ENCODE data around the gene SCARB1. TPM values are rescaled to one million over a fixed set of nuclear protein-coding genes. Genes with fewer than 3 reads are reported as not detected.
A peak's percentile ranks its signal among the peaks of the same experiment; 100 is the strongest.

SCARB1 gene
- total and polyA plus RNA-seq, 9 of the 15 experiments (the other 6 are each of a cell fraction or from before 2014, with no cell fraction given), result 0.56 to 157 (median 52.8) TPM

DNA sequence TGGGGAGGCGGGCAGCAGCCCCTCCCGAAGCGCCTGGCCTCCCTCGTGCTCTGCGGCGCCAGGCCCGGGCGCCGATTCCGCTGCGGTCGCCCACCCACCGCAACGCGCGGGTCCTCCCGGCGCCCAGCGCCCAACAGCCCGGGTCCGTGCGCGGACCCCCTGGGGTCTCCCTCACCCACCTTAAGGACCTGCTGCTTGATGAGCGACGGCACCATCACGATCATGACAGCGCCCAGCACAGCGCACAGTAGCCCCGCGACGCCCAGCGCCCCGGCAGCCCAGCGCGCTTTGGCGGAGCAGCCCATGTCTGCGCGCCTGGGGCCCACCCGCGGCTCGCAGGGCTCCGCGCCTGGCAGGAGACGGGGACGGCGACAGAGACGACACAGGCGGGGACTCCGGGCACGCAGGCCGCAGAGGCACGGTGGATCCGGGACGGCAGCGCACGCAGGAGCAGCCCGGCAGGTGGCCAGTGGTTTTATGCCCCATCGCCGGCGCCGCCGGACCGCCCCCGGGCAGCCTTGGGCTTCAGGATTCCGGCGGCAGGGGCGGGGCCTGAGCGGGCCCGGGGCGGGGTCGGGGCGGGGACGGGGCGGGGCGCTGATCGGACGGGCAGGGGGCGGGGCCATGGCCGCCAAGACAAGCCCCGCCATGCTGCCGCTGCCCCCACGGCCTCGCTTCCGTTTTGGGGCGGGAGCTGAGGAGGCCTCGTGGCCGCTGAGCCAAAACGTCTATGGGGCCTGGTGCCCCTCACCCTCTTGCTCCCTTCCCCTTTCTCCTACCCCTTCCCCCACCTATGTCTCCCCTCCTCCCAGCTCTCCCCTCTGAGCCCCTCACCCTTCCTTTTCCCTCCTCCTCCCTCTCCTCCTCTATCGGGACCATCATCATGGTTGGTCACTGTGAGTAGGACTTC lies at the start of gene SCARB1 (continued):
- TF ChIP-seq, protein P1, sequence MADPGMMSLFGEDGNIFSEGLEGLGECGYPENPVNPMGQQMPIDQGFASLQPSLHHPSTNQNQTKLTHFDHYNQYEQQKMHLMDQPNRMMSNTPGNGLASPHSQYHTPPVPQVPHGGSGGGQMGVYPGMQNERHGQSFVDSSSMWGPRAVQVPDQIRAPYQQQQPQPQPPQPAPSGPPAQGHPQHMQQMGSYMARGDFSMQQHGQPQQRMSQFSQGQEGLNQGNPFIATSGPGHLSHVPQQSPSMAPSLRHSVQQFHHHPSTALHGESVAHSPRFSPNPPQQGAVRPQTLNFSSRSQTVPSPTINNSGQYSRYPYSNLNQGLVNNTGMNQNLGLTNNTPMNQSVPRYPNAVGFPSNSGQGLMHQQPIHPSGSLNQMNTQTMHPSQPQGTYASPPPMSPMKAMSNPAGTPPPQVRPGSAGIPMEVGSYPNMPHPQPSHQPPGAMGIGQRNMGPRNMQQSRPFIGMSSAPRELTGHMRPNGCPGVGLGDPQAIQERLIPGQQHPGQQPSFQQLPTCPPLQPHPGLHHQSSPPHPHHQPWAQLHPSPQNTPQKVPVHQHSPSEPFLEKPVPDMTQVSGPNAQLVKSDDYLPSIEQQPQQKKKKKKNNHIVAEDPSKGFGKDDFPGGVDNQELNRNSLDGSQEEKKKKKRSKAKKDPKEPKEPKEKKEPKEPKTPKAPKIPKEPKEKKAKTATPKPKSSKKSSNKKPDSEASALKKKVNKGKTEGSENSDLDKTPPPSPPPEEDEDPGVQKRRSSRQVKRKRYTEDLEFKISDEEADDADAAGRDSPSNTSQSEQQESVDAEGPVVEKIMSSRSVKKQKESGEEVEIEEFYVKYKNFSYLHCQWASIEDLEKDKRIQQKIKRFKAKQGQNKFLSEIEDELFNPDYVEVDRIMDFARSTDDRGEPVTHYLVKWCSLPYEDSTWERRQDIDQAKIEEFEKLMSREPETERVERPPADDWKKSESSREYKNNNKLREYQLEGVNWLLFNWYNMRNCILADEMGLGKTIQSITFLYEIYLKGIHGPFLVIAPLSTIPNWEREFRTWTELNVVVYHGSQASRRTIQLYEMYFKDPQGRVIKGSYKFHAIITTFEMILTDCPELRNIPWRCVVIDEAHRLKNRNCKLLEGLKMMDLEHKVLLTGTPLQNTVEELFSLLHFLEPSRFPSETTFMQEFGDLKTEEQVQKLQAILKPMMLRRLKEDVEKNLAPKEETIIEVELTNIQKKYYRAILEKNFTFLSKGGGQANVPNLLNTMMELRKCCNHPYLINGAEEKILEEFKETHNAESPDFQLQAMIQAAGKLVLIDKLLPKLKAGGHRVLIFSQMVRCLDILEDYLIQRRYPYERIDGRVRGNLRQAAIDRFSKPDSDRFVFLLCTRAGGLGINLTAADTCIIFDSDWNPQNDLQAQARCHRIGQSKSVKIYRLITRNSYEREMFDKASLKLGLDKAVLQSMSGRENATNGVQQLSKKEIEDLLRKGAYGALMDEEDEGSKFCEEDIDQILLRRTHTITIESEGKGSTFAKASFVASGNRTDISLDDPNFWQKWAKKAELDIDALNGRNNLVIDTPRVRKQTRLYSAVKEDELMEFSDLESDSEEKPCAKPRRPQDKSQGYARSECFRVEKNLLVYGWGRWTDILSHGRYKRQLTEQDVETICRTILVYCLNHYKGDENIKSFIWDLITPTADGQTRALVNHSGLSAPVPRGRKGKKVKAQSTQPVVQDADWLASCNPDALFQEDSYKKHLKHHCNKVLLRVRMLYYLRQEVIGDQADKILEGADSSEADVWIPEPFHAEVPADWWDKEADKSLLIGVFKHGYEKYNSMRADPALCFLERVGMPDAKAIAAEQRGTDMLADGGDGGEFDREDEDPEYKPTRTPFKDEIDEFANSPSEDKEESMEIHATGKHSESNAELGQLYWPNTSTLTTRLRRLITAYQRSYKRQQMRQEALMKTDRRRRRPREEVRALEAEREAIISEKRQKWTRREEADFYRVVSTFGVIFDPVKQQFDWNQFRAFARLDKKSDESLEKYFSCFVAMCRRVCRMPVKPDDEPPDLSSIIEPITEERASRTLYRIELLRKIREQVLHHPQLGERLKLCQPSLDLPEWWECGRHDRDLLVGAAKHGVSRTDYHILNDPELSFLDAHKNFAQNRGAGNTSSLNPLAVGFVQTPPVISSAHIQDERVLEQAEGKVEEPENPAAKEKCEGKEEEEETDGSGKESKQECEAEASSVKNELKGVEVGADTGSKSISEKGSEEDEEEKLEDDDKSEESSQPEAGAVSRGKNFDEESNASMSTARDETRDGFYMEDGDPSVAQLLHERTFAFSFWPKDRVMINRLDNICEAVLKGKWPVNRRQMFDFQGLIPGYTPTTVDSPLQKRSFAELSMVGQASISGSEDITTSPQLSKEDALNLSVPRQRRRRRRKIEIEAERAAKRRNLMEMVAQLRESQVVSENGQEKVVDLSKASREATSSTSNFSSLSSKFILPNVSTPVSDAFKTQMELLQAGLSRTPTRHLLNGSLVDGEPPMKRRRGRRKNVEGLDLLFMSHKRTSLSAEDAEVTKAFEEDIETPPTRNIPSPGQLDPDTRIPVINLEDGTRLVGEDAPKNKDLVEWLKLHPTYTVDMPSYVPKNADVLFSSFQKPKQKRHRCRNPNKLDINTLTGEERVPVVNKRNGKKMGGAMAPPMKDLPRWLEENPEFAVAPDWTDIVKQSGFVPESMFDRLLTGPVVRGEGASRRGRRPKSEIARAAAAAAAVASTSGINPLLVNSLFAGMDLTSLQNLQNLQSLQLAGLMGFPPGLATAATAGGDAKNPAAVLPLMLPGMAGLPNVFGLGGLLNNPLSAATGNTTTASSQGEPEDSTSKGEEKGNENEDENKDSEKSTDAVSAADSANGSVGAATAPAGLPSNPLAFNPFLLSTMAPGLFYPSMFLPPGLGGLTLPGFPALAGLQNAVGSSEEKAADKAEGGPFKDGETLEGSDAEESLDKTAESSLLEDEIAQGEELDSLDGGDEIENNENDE (IDR thresholded peaks at IDR 0.05; ENCODE audit: low read depth, low read length), result no peak
- TF ChIP-seq, protein P2, sequence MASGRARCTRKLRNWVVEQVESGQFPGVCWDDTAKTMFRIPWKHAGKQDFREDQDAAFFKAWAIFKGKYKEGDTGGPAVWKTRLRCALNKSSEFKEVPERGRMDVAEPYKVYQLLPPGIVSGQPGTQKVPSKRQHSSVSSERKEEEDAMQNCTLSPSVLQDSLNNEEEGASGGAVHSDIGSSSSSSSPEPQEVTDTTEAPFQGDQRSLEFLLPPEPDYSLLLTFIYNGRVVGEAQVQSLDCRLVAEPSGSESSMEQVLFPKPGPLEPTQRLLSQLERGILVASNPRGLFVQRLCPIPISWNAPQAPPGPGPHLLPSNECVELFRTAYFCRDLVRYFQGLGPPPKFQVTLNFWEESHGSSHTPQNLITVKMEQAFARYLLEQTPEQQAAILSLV (tag; IDR thresholded peaks at IDR 0.05), result no peak
- TF ChIP-seq ZNF224 (CRISPR knock-in tag; IDR thresholded peaks at IDR 0.05) (no peak), HMG20A (CRISPR knock-in tag; conservative IDR thresholded peaks at IDR 0.05) (no peak), SOX6 (IDR thresholded peaks at IDR 0.05) (0 out of 2 replicates have a peak, but pooled peaks have one; percentile 27), PCBP2 (IDR thresholded peaks at IDR 0.05; ENCODE audit: low read depth, low read length, poor library complexity, severe bottlenecking) (no peak), EP400 (IDR thresholded peaks at IDR 0.05) (peak; percentile 87)
- TF ChIP-seq, protein P3, sequence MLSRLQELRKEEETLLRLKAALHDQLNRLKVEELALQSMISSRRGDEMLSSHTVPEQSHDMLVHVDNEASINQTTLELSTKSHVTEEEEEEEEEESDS (CRISPR knock-in tag; IDR thresholded peaks at IDR 0.05), result no peak
- TF ChIP-seq, protein P4, sequence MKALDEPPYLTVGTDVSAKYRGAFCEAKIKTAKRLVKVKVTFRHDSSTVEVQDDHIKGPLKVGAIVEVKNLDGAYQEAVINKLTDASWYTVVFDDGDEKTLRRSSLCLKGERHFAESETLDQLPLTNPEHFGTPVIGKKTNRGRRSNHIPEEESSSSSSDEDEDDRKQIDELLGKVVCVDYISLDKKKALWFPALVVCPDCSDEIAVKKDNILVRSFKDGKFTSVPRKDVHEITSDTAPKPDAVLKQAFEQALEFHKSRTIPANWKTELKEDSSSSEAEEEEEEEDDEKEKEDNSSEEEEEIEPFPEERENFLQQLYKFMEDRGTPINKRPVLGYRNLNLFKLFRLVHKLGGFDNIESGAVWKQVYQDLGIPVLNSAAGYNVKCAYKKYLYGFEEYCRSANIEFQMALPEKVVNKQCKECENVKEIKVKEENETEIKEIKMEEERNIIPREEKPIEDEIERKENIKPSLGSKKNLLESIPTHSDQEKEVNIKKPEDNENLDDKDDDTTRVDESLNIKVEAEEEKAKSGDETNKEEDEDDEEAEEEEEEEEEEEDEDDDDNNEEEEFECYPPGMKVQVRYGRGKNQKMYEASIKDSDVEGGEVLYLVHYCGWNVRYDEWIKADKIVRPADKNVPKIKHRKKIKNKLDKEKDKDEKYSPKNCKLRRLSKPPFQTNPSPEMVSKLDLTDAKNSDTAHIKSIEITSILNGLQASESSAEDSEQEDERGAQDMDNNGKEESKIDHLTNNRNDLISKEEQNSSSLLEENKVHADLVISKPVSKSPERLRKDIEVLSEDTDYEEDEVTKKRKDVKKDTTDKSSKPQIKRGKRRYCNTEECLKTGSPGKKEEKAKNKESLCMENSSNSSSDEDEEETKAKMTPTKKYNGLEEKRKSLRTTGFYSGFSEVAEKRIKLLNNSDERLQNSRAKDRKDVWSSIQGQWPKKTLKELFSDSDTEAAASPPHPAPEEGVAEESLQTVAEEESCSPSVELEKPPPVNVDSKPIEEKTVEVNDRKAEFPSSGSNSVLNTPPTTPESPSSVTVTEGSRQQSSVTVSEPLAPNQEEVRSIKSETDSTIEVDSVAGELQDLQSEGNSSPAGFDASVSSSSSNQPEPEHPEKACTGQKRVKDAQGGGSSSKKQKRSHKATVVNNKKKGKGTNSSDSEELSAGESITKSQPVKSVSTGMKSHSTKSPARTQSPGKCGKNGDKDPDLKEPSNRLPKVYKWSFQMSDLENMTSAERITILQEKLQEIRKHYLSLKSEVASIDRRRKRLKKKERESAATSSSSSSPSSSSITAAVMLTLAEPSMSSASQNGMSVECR (CRISPR knock-in tag; IDR thresholded peaks at IDR 0.05), result peak; percentile 71
